HUES64 (cell line): ENCODE measurements around the gene MRPL39. TPM values are rescaled to one million over a fixed set of nuclear protein-coding genes. Genes with fewer than 3 reads are reported as not detected.

Experiments
- H3K27ac ChIP-seq: 2 replicates; pipeline ENCODE4 v1.7.0; 2013; ENCODE audit warnings: low read depth, low read length, inconsistent platforms
- H3K27me3 ChIP-seq: 2 replicates; pipeline ENCODE4 v1.6.1; 2013; ENCODE audit warnings: mild to moderate bottlenecking, low read length; ENCODE audit not compliant: insufficient read depth
- H3K36me3 ChIP-seq: 2 replicates; pipeline ENCODE4 v1.6.1; 2013; ENCODE audit warnings: mild to moderate bottlenecking, low read length; ENCODE audit not compliant: insufficient read depth
- H3K4me1 ChIP-seq: 2 replicates; pipeline ENCODE4 v1.6.1; 2013; ENCODE audit warnings: mild to moderate bottlenecking, low read length, moderate library complexity; ENCODE audit not compliant: insufficient read depth
- H3K4me3 ChIP-seq: 2 replicates; pipeline ENCODE4 v1.5.1; 2013; ENCODE audit warnings: mild to moderate bottlenecking, low read length, moderate library complexity
- H3K9ac ChIP-seq: 2 replicates; pipeline ENCODE4 v1.6.1; 2013; ENCODE audit warnings: mild to moderate bottlenecking, low read depth, low read length
- H3K9me3 ChIP-seq: 2 replicates; pipeline ENCODE4 v1.6.1; 2013; ENCODE audit warnings: low read depth, low read length; ENCODE audit not compliant: insufficient read depth
- WGBS: fragments of 150-250, 120-280 bp; methylation state at CpG from one replicate; pipeline ENCODE4 v1.1.7; 2013; ENCODE audit warnings: missing lambda C conversion rate; 5-methylcytosine and 5-hydroxymethylcytosine counted together
- polyA plus RNA-seq, 2 experiments: library from polyadenylated mRNA; stranded (reverse); fragments of 50-300 nt; gene quantifications; one replicate each; pipeline ENCODE4 v1.2.3, GENCODE V29; 2013

The MRPL39 gene
- 45.0 TPM for polyA plus RNA-seq (2013, experiment 1 of 2)
- polyA plus RNA-seq (2013, experiment 2 of 2), result 52.1 TPM

DNA sequence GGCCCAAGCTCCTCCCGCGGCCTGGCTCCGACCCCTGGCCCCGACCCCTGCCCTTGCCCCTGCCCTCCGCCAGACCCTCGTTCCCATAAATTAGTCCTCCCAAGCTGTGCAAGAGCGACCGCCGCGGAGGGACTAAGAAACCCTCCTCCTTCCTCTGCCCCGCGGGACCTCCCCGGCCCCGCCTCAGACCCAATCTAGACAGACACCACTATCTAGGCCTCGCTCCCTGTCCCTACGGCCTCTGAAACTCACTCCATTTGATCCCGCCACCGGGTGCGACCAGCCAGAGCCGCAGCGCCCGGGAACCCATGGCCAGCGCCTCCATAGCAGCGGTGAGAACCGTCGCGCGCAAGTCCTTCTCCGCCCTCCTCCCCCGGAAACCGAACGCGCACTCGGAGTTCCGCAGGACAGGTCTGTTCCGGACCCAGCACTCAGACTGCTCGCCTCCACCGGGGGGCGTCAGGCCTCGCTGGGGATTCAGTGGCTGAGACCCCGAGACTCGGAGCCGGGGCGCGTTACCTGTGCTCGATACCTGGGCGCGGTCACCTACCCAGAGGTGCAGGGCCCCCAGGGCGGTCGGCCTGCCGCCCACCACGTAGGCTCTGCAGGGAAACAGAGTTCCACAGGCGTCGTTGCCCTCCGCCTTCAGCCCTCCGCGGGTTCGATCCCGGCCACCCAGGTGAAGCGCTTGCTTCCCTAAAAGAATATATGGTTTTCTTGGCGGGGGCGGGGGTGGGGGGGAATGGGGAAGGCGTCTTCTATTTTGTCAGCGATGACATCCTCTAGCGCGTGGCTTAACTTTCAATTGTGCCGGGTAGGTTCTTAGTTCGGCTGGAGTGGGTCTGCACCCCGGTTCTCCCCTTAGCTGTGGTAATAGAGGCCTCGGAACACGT lies at the start of gene MRPL39:
MRPL39 (minus strand) TSS at position 331 of the 893 bp plus-strand sequence; CDS start at position 325, 6 bp downstream.
- H3K9ac ChIP-seq, result peak within 1 kb of the TSS; percentile 93
- H3K27ac ChIP-seq, result peak within 1 kb of the TSS; percentile 68
- peaks cover 40% of the 10 kb centered on the region for H3K36me3 ChIP-seq
- peak within 1 kb of the TSS; percentile 93 for H3K4me3 ChIP-seq
- no peaks in the 10 kb centered on the region for H3K4me1 ChIP-seq
- WGBS, result 1% methylated on average over 71 of the region's 71 CpGs
- H3K27me3 ChIP-seq, result no peaks in the 10 kb centered on the region
- no peaks in the 10 kb centered on the region for H3K9me3 ChIP-seq

DNA sequence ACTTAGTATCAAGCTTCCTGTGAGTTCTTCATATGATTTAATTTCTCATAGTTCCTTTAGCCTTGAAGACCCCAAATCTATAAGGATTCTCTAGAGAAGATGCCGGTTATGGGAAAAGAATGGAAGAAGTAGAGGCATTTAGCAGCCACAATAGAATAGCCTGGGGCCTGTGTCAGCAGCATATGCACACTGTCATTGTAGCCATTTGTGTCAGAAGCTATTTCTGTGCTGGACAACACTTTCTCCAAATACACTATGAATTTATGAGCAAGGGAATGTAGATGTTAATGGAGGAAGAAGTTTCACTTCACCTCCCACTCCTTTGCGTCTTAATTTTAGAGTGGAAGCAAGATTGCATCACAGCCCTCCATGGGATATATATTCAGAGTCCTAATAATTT lies 49.1 kb upstream of the MRPL39 start:
- Histone ChIP-seq H3K4me3 (no peak overlapping the region), H3K27ac (no peak overlapping the region), H3K27me3 (no peaks in the 10 kb centered on the region), H3K4me1 (peaks cover 23% of the 10 kb centered on the region), H3K9ac (no peak overlapping the region), H3K9me3 (peaks cover 4% of the 10 kb centered on the region; the same call in 1 of the 2 replicates), H3K36me3 (no peaks in the 10 kb centered on the region)
- WGBS, result 100% methylated on average over 1 of the region's 2 CpGs

DNA sequence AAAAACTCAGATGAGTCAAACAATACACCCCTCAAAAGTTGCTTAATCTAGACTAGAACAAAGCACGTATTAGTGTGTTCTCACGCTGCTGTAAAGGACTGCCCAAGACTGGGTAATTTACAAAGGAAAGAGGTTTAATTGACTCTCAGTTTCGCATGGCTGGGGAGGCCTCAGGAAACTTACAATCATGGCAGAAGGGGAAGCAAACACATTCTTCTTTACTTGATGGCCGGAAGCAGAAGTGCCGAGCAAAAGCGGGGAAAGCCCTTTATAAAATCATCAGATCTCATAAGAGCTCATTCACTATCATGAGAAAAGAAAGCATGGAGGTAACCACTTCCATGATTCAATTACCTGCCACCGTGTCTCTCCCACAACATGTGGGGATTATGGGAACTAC lies 41.9 kb upstream of the MRPL39 start:
- 85% methylated on average over 7 of the region's 7 CpGs for WGBS
- no peak overlapping the region for H3K4me3 ChIP-seq

DNA sequence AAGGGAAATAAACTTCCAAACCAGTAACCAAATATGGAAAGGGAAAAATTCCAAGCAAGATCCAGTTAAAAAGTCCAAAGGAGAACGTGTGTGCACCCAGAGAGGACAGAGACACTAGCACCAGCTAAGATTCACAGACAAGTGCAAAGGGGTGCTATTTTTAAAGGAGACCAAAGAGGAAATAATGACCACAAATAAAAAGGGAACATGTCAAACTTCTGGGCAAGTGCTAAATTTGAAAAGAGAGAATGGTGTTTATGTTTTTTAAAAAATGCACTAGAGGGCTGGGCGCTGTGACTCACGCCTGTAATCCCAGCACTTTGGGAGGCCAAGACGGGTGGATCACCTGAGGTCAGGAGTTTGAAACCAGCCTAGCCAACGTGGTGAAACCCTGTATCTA lies 40.4 kb upstream of the MRPL39 start:
- WGBS, result 91% methylated on average over 5 of the region's 5 CpGs
- Histone ChIP-seq H3K27ac (no peak overlapping the region), H3K27me3 (no peaks in the 10 kb centered on the region), H3K4me3 (no peak overlapping the region), H3K36me3 (no peaks in the 10 kb centered on the region), H3K4me1 (no peaks in the 10 kb centered on the region), H3K9me3 (no peaks in the 10 kb centered on the region), H3K9ac (no peak overlapping the region)

More for the DNA sequence above, 41.9 kb upstream of the MRPL39 start:
- Histone ChIP-seq H3K27ac (no peak overlapping the region), H3K9ac (no peak overlapping the region), H3K9me3 (no peaks in the 10 kb centered on the region), H3K36me3 (no peaks in the 10 kb centered on the region), H3K4me1 (no peaks in the 10 kb centered on the region), H3K27me3 (no peaks in the 10 kb centered on the region)

DNA sequence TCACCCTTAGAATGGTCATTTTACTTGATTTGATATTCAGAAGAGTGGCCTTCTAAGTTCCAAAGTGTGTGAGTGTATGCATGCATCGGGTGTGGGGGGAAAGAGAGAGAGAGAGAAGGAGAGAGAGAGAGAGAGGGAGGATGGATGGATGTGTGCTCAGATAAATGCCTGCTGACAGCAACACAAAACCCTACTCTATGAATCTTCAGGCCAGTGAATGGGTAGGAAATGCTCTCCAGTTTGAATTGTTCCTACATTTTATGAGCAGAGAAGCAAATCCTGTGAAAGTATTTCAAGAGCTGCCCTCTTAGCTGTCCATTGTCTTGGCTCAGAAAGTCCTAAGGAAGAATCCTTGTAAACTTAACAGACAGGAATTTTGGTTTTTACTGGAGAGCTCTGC lies 39.2 kb upstream of the MRPL39 start:
- no peak overlapping the region for H3K27ac ChIP-seq
- no peak overlapping the region for H3K9ac ChIP-seq
- no peak overlapping the region for H3K4me3 ChIP-seq
- no peaks in the 10 kb centered on the region for H3K4me1 ChIP-seq
- peaks cover 3% of the 10 kb centered on the region; the same call in 1 of the 2 replicates for H3K27me3 ChIP-seq
- H3K9me3 ChIP-seq, result no peaks in the 10 kb centered on the region
- H3K36me3 ChIP-seq, result no peaks in the 10 kb centered on the region
- WGBS, result 95% methylated on average over 1 of the region's 1 CpG

DNA sequence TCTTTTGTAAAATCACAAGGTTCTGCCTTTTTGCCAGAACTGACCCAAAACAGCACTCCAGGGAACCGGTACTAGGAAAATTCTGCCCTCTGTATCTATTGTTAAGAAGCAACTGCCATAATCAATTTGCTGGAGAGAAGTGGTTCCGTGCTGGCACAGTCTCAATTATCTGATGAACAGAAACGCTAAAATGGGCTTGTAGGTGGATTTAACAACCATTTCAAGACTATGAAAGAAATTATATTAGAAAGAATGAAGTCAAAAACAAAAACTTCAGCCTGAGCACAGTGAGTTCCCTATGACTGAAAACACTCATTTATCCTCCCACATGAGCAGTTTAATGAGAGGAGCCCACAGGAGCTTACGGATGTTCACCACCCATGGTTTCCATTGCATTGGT lies 36.2 kb upstream of the MRPL39 start:
- Histone ChIP-seq H3K9me3 (no peaks in the 10 kb centered on the region), H3K27ac (no peak overlapping the region), H3K9ac (no peak overlapping the region), H3K4me1 (peaks cover 4% of the 10 kb centered on the region; the same call in 1 of the 2 replicates), H3K36me3 (no peaks in the 10 kb centered on the region), H3K27me3 (peaks cover 26% of the 10 kb centered on the region), H3K4me3 (no peak overlapping the region)
- 90% methylated on average over 4 of the region's 4 CpGs for WGBS

DNA sequence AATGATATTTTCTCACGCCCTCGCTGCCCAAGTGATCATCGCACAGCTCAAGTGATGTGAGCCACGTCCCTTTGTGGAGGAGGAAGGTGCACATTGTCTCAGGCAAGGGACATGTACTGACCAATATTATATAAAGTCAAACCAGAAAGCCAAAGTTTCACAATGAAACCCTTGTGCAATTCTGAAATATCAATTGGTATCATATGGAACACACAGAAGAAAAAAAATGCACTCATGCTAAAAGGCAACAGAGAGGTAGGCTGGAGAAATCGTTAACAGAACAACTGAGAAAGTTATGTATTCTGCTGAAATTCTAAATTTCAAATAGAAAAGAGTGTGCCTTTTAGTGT lies 33.6 kb upstream of the MRPL39 start:
- Histone ChIP-seq H3K4me3 (peak overlapping the region; percentile 72), H3K9ac (no peak overlapping the region), H3K9me3 (no peaks in the 10 kb centered on the region), H3K36me3 (no peaks in the 10 kb centered on the region), H3K4me1 (peaks cover 8% of the 10 kb centered on the region; the same call in 1 of the 2 replicates), H3K27ac (no peak overlapping the region), H3K27me3 (peaks cover 36% of the 10 kb centered on the region)
- 48% methylated on average over 1 of the region's 5 CpGs for WGBS

DNA sequence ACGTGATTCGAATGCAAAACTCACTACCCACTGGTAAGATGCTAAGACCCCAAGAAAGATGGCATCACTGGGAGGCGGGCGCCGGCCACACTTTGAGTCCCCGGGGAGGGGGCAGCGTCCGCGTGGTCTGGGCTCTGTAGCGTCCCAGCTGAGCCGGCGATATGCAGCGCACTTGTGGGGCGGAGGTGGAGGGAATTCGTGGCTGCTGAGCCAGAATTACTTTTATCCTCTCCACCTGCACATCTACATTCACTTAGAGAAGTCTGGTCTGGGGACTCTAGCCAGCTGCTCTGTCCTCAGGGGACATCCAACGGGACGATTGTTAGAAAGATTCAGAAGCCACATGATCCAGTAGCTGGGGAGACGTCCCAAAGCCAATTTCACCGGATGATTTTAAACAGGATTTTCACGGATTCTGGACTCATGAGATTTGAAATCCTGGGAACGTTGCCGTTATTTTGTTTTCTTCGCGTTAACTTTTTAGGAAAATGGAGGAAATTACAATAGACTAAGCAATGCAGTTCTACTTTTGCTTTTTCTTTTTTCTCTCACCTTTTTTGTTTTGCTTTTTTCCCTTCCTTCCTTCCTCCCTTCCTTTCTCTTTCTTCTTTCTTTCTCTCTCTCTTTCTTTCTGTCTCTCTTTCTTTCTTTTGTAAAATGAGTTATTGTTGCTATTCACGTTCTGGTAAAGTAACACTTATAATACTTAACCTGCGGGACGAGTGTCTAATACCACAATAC lies 33.1 kb upstream of the MRPL39 start:
- Histone ChIP-seq H3K27ac (no peak overlapping the region), H3K4me1 (peaks cover 8% of the 10 kb centered on the region; the same call in 1 of the 2 replicates), H3K27me3 (peaks cover 36% of the 10 kb centered on the region), H3K36me3 (no peaks in the 10 kb centered on the region), H3K4me3 (peak overlapping the region; percentile 72), H3K9me3 (no peaks in the 10 kb centered on the region), H3K9ac (peak overlapping the region; percentile 59)
- WGBS, result 6% methylated on average over 24 of the region's 27 CpGs

DNA sequence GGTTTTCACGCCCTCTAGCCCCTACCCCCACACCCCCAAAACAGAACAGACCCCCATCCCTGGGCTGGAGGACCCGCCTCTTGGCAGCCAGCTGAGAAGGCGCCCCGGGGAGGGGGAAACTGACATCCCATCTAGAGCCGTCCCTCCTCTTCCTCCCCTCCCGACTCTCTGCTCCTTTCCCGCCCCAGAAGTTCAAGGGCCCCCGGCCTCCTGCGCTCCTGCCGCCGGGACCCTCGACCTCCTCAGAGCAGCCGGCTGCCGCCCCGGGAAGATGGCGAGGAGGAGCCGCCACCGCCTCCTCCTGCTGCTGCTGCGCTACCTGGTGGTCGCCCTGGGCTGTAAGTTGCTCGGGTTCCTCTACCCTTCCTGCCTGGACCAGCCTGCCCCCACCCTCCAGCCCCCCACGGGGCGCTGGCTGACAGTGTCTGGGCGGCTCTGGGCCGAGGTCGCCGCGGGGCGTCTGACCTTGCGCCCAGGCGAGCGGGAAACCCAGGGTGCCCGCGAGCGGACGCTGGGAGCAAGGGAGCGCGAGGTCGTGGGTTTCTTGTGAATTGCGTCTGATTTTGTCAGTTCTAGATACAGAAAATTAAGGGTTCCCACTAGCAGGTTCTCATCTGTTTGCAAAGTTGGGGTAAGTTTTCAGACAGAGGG lies 32.4 kb upstream of the MRPL39 start:
- Histone ChIP-seq H3K36me3 (no peaks in the 10 kb centered on the region), H3K9me3 (no peaks in the 10 kb centered on the region), H3K4me1 (peaks cover 8% of the 10 kb centered on the region; the same call in 1 of the 2 replicates), H3K27ac (no peak overlapping the region), H3K4me3 (peak overlapping the region; percentile 72), H3K9ac (peak overlapping the region; percentile 59), H3K27me3 (peaks cover 36% of the 10 kb centered on the region)
- under 1% methylated on average over 40 of the region's 40 CpGs for WGBS

DNA sequence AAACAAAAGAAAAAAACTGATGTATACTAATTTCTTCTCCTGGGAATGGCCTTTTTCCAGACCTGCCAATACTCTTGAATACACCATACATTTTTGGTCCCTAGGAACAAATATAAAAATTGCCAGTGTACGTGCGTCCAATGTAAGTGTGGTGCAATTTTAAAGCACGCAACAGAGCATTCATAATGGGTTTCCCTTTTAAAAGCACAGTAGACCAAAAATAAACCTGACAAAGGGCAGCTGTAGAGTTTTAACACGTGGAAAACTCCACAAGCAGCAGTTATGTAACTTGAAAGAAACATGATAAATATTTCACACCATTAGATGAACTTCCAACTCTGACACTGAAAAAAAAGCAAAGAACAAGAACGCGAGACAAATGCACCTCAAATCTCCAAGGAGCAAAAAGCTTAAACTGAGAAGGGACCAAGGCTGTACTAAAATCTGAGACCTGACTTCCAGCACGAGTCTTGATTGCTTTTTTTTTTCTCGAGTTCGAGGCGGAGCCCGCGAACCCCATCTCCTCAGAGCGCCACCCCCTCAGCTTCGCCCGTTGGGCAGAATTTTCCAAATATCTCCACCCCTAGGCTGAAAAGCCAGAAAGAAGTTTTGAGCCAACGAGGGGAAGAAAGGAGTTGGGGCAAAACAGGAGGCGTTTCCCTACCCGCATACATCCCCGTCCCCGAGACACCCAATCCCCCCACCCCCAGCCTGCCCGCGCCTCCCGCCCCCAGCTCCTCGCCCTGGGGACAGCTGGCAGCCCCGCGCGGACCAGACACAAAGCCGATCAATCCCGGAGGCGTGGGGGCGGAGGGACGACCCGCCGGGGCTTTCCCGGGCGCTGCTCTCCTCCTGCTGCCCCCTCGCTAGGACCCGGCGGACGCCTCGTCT lies 31.6 kb upstream of the MRPL39 start, which contains the start of gene JAM2:
JAM2 (plus strand) TSS at position 599 of the 891 bp plus-strand sequence. CDS start 564 bp downstream, outside the sequence.
- Histone ChIP-seq H3K36me3 (no peaks in the 10 kb centered on the region), H3K27me3 (peaks cover 36% of the 10 kb centered on the region), H3K27ac (no peak within 1 kb of the TSS), H3K4me3 (peak within 1 kb of the TSS; percentile 72), H3K9ac (peak within 1 kb of the TSS; percentile 59), H3K4me1 (peaks cover 8% of the 10 kb centered on the region; the same call in 1 of the 2 replicates), H3K9me3 (no peaks in the 10 kb centered on the region)
- 8% methylated on average over 39 of the region's 41 CpGs for WGBS
